ENCODE data around the gene RCBTB2.

The RCBTB2 gene

GRCh38 chr13:48493851-48494250 lies 39.0 kb downstream of the RCBTB2 start:
- no peak for TF ChIP-seq CTCF (IDR thresholded peaks at IDR 0.05; ENCODE audit: borderline replicate concordance, insufficient read depth, low read depth, low read length)
- H3K4me3 ChIP-seq (ENCODE audit: low read depth, low read length): no peak overlapping the region

- H3K4me3 ChIP-seq (ENCODE audit: low read depth, low read length): no peak overlapping the region
- TF ChIP-seq CTCF (IDR thresholded peaks at IDR 0.05; ENCODE audit: borderline replicate concordance, insufficient read depth, low read depth, low read length): no peak
Observed at GRCh38 chr13:48493066-48493765, 39.7 kb downstream of the RCBTB2 start.

- H3K4me3 ChIP-seq (ENCODE audit: low read depth, low read length): peak overlapping the region; percentile 55
- no peak for TF ChIP-seq CTCF (IDR thresholded peaks at IDR 0.05; ENCODE audit: borderline replicate concordance, insufficient read depth, low read depth, low read length)
Observed at GRCh38 chr13:48492470-48493065, 40.3 kb downstream of the RCBTB2 start.

- TF ChIP-seq CTCF (IDR thresholded peaks at IDR 0.05; ENCODE audit: borderline replicate concordance, insufficient read depth, low read depth, low read length): no peak
- H3K4me3 ChIP-seq (ENCODE audit: low read depth, low read length): peak overlapping the region; percentile 55
Observed at GRCh38 chr13:48492096-48492440, 40.8 kb downstream of the RCBTB2 start.

- TF ChIP-seq CTCF (IDR thresholded peaks at IDR 0.05; ENCODE audit: borderline replicate concordance, insufficient read depth, low read depth, low read length): no peak
- peak overlapping the region; percentile 55 for H3K4me3 ChIP-seq (ENCODE audit: low read depth, low read length)
Observed at GRCh38 chr13:48491423-48492095, 41.3 kb downstream of the RCBTB2 start.

GRCh38 chr13:48490241-48490640 lies 42.6 kb downstream of the RCBTB2 start:
- no peak overlapping the region for H3K4me3 ChIP-seq (ENCODE audit: low read depth, low read length)
- TF ChIP-seq CTCF (IDR thresholded peaks at IDR 0.05; ENCODE audit: borderline replicate concordance, insufficient read depth, low read depth, low read length): no peak

- TF ChIP-seq CTCF (IDR thresholded peaks at IDR 0.05; ENCODE audit: borderline replicate concordance, insufficient read depth, low read depth, low read length): no peak
- H3K4me3 ChIP-seq (ENCODE audit: low read depth, low read length): no peak overlapping the region
Observed at GRCh38 chr13:48489666-48490065, 43.2 kb downstream of the RCBTB2 start.

All from GM12875 (cell line).